ENCODE results near the gene PELI2. TPM values are rescaled to one million over a fixed set of nuclear protein-coding genes. Genes with fewer than 3 reads are reported as not detected.

PELI2 gene
- total RNA-seq, 1 experiment from 2014 or later, result not detected

- DNase-seq (ENCODE audit: low spot score), result peak; percentile 13
Measured at GRCh38 chr14:56342494-56342942, 224.3 kb downstream of the PELI2 start.

DNA sequence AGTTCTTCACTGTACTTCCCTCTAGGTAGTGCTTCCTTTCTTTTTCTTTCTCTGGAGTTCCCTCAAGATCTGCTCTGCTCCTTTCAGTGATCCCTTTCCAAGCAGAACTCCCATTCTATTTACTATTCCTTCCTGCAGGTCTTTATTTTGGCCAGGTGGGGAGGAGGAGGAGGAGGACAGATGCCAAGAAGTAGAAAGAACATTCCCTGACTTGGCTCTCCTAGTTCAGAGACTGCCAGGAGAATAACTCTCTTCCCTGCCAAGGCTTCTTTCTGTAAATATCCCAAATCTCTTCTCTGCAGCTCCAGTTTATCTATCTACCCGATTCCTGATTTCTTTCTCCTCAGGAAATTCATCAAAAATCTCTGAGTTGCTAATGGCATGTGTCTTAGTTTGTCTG is 231.7 kb downstream of the PELI2 start:
- DNase-seq (ENCODE audit: low spot score), result no peak

Data from A172 (cell line).